GM11168 (cell line): ENCODE data around the gene STK17A.
"Not testable (repeated sequence)": the region's sequence is repeated elsewhere in the genome, so short reads cannot be mapped to it uniquely, and the experiment has no call there.

Experiments
- in situ Hi-C: fragments of 300-500 bp; cut with MboI; formaldehyde crosslinking; loops from one replicate; pipeline ENCODE4 v1.12.0; 2022; ENCODE audit warnings: low sequenced_read_pairs; ENCODE audit not compliant: unreplicated experiment

STK17A gene

DNA sequence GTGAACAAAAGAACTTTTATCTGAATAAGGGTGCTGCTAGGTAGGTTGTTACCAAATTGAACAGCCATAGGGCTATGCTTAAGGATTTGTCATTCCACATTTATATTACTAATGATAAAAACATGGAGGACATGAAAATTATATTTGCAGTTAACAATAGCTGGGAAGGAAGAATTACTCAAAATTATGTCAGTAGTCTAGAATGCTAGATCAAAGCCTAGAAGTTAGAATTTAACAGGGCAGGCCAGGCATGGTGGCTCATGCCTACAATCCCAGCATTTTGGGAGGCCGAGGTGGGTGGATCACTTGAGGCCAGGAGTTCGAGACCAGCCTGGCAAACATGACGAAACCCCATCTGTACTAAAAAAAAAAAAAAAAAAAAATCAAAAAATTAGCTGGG is 9.4 kb downstream of the STK17A start:
- in situ Hi-C loops, result no loop called here

DNA sequence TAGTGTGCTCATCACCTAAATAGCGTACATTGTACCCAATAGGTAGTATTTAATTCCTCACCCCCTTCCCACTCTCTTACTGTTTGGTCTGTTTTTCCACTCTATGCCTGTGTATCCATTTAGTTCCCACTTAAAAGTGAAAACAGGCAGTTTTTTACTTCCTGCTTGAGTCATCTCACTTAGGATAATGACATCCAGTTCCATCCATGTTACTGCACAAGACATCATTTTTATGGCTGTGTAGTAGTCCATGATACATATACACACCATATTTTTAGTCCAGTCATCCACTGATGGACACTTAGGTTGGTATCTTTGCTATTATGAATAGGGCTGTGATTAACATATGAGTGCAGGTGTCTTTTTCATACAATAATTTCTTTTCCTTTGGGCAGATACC is 10.1 kb downstream of the STK17A start:
- in situ Hi-C loops, result no loop called here

DNA sequence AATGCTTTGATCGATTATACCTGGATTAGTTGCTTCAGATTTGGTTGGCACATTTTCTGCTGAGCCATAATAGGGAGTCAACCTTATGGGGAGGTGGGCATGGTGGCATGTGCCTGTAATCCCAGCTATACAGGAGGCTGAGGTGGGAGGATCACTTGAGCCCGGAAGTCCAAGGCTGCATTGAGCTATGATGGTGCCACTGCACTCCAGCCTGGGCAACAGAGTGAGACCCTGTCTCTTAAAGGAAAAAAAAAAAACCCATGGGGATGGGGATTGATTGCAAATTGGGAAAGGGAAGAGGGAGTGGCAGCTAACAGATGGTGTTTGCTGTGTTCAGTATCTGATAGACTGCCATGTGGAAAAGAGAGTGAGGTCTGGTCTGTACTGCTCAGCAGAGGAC is 11.1 kb downstream of the STK17A start:
- in situ Hi-C loops, result no loop called here

DNA sequence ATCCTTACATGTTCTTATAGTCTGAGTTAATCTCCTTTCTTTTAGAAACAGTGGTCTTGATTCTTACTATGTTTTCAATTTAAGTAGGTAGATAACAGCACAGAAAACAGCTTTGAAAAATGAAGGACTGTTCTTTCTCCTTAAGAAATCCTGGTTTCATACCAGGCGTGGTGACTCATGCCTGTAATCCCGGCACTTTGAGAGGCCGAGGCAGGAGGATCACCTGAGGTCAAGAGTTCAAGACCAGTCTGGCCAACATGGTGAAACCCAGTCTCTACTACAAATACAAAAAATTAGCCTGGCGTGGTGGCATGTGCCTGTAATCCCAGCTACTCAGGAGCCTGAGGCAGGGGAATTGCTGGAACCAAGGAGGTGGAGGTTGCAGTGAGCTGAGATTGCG is 13.5 kb downstream of the STK17A start:
- in situ Hi-C loops, result not testable (repeated sequence)

DNA sequence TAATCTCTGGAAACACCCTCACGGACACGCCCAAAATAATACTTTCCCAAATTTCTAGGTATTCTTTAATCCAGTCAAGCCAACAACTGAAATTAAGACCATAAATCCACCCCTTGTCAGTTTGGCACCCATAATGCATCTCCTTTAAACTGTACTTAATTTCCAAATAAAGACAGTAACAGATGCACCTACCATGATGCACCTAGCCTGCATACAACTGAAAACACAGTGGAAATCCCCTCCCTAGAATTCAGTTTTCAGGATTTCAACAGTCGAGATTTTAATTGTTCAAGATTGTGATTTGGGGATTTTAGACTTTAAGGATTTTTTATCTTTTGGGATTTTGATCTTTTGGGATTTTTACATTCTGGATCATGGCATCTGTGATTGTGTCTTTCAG is 17.1 kb downstream of the STK17A start:
- in situ Hi-C loops, result no loop called here

DNA sequence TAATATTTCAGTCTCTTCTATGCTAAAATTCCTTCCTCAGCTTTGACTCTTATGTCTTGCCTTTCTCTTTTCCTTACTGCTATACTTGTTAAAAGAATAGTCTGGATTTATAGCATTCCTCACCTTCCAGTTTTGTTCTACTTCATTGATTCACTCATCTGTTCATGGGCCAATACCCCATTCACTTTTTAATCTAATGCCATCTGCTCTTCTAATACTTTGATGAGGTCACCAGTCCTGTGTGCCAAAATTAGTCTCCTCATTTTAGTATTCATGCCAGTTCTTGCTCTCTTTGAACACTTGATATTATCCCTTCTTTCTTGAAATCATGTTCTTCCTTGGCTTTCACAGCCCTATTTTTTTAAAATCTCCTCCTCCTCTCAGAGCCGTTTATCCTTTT is 19.3 kb downstream of the STK17A start:
- in situ Hi-C loops, result no loop called here

DNA sequence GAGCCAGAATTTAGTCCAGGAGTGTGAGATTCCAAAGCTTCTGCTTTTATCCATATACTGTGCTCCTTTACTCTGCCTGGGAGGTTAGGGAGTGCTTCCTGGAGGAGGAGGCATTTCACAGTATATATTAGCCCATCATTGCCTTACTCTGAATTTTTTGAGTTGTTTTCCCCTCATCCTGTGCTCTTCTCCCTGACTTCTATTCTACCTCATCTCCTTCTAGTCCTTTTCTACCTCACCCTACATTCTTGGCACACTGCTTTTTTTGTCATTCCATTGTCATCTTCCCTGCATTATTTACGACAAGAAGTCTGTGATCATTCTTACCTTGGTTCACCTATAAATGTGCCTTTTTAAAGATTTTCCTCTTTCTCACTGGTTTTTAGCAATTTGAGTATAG is 21.3 kb downstream of the STK17A start:
- in situ Hi-C loops, result no loop called here

DNA sequence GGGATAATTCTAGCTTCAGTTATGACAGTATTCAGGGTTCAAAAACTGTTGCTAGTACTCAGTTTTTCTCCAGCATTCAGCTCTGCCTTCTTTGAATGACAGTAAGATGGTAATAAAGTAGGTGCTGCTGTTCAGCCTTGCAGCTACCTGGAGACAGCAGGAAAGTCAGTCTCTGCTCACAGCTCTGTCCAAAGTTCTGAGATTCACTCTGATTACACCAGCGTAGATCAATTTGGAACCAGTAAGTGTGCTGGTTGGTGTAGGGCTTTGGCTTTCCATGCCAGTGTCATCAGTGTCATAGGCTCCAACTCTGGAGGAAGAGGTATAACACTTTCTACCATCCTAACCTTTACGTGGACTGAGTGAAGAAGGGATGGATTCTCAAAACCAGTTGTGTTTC is 26.2 kb downstream of the STK17A start:
- in situ Hi-C loops, result no loop called here

DNA sequence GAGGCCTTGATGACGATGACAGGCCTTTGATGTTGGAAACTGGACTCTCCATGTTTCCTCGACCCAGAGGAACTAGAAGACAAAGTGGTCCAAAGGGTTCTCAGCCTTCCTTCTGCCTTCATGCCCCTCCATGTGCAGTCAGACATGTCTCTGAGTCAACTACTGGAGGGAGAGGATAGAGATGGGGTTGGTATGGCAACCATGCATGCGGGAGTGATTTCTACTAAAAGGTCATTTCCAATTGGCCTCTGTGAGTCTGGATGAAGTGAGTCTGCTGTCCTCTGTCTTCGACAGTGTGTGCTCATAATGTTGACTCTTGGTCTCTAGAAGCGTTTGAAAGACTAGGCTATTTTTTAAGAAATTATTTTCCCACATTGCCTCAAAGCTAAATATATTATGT is 29.2 kb downstream of the STK17A start:
- in situ Hi-C loops, result no loop called here

DNA sequence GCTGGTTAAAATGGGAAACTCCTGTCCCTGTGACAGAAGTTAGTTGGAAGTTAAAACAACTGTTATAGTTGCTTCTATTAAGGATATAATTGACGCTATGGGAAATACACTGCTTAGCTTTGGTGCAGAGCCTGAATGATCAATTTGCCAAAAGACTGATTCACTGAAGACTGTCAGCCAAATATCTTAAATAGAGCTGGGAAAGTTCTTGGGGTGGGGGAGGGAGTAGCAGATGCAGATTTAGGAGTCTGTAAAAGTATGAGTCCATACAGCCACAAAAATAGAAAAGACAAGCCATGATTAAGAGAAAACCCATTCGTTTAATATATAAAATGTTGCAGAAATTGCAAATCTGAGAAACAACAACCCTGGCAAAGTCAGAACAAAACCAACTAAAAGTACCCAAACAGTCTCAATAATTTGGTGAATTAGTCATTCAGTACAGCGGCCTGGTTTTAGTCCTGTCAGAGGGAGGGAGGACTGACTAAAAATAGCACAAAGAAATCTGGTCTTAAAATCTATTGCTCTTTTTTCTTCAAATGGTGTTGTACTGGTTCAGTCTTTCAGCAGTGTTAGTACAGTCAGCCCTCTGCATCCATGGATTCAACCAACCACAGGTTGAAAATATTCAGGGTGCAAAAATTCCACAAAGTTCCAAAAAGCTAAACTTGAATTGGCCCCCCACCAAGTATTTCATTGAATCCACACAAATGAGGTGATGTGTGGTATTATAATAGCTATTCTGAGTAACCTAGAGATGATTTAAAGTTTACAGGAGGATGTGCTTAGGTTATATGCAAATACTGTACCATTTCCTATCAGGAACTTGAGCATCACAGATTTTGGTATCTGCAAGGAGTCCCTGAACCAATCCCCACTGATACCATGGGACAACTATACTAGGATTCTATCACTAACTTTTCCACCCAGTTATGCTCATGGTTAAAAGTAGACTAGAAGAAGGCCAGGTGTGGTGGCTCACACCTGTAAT is 30.0 kb downstream of the STK17A start:
- in situ Hi-C loops, result no loop called here

DNA sequence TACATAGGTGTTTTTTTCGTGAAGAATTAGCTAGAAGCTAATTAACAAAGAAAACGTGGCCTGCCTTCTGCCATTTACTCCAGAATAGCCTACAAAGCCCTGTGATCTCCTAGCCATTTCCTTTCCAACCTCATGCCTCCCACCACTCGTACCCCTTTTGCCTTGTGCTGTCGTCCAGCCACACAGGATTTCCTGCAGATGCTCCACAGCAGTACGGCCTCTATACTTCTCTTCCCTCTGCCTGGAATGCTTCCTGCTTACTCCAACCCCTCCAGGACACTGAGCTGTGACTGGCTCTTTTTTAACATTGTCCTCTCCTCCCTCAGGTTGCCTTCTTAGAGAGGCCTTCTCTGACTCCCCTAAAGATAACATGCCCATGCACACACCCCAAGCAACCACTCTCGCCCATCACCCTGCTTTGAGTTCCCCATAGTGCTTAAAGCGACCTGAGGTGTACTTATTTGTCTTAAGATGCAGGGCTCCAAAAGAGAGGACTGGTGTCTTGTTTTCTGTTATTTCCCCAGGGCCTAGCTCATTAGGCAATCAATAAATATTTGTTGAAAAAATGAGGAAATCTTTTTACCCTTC is 32.7 kb downstream of the STK17A start:
- in situ Hi-C loops, result no loop called here

DNA sequence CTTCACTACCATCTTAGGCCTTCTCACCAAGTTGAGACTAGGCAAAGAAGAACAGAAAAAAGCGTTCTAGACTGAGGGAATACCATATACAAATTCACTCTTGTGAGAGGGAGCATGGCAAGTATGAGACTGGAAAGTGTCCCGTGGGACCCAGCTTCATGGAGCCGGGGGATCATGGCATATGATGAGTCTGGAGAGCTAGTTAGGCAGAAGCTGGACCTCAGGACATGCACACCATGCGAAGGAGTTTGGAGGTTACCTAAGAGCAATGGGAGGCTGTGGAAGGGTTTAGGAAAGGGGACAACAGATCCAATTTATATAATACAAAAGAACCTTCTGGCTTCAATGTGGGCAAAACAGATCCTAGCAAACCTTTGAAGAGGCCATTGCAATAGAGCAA is 34.1 kb downstream of the STK17A start:
- in situ Hi-C loops, result no loop called here

DNA sequence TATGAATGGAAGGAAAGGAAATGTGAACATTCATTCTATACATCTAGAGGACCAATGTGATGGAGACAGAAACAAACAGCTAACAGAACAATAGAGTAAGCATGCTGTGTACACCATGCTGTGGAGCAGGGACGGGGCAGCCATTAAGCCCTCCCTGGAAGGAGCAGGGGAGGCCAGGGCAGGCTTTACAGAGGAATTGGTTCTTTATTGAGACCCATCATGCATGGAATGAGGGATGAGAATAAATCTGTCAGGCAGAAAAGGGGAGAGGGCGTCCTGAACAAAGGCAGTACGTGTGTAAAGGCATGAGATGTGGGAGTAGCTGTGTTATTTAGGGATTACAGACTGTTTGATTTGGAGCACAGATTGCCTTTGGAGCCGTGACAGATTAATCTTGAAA is 35.2 kb downstream of the STK17A start:
- in situ Hi-C loops, result no loop called here

DNA sequence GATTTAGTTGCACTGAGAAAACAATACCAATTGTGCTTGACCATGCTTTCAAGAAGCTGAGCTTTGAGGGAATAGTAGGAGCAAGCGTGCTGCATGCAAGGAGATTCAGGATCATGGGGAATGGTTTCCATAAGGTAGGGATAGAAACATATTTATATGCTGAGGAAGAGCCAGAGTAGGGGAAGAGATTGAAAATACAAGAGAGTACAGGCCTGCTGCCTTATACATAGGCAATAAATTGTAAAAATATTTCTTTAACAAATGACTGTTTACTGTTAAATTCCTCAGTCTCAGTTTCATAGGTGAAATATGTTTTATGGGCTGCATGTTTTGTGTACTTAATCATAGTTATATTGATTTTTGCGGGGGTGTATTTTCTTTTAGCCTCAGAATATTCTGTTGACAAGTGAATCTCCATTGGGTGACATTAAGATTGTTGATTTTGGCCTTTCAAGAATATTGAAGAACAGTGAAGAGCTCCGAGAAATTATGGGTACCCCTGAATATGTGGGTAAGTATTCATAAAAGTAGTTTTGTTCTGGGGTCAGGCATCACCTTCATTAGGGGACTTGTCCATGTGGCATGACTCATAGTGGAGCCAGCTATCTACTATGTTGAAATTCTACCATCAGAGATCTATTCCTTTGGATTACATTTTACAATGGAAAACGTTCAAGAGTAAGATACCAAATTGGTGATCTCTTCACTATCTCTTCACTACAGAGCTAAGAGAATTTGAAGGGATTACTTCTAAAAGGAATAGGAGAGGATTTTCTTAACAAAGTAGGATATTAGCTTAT is 36.5 kb downstream of the STK17A start:
- in situ Hi-C loops, result no loop called here

DNA sequence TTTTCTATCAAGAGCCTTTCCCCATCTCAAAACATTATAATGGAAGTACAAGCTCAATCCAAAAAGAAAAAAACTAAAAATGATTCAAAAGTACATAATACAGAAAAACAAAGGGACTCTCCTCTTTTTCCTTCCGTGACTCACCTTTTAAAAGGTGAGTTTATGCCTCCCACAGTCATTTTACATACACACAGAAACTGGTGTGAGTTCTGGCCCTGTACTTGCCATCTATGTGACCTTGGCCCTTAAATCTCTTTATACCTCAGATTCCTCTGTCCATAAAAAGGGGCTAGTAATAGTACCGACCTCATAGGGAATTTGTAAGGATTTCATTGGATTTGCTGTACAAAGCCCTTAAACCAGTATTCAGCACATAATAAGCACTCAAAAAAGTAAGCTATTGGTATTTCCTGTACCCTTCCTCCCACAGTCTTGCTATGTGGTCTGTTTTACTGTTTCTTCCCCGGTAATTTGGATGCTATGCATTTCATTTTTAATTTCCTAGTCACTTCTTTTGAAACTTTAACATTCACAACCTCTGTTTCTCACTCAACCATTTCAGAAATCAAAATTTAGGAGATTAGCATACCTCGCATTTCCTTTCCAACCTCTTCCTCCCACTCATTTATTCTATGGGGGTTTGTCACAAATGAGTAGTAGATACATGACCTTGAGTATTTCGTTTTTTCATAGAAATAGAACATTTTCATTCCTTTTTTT is 39.0 kb downstream of the STK17A start:
- in situ Hi-C loops, result no loop called here

DNA sequence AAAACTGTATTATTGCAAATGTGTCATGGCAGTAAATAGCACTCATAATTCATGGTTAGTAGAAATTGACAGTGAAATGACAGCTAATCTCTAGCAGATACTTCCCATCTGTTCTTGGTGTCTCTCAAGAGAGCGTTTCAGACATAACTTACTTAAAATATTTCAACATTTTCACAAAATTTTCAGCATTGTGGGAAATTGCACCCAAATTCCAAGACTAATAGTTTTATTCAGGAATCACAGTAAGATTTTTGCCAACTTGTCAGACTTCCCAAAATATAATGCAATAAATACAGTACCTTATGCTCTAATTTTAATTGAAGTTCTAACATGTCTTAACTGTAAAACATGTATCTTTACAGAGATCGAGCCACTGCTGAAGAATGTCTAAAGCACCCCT is 41.2 kb downstream of the STK17A start:
- in situ Hi-C loops, result no loop called here

DNA sequence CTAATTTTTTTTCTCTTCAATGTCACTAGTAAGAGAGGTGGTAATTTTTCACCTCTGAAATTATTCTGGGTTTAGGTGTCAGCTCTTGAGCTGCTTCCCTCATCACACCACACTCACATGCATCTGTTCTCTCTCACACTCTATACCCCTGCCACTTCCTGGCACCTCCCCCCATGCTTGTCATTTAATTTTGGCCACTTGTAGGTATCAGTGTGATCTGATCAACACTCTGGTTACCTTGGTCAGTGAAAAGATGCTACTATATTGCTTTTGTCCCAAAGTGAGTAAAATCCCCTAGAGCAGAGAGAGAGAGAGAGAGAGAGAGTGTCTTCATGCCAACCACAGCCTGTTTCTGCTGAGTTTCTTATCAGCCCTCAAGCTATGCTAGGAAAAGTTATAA is 42.5 kb downstream of the STK17A start:
- in situ Hi-C loops, result no loop called here

DNA sequence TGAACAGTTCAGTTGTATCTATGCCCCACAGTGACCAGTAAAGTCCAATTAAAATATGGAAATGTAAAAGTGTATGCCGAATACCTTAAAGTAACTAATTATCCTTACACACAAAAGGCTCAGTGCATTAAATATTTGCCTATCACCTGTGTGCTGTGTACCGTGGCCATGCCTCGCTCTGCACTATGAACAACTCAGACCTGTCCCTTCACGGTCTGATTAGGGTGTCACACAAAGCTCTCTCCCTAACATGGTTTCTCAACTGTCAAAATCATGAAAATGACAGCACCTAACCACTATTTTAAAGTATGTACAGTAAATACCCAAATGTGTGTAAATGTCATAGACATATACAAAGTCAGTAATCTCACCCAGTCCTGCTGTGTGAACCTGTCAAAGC is 43.1 kb downstream of the STK17A start:
- in situ Hi-C loops, result no loop called here

DNA sequence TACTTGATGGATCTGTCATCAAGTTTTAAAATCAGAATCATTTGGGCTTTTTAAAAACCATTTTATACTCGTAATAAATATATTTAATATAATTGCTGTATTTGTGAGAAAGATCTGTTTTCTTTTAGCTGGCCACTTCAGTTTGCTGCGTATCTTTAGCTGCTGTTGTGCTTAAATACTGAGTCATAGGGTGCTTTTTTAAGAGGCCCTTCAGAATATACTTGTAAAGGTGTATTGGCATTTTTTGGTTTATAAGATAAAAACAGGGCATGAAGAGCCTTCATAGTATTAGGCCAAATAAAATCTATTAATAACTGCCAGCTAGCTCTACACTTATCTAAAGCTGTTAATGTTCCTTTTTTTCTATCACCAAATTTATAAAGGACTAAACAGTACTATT is 43.8 kb downstream of the STK17A start:
- in situ Hi-C loops, result no loop called here

DNA sequence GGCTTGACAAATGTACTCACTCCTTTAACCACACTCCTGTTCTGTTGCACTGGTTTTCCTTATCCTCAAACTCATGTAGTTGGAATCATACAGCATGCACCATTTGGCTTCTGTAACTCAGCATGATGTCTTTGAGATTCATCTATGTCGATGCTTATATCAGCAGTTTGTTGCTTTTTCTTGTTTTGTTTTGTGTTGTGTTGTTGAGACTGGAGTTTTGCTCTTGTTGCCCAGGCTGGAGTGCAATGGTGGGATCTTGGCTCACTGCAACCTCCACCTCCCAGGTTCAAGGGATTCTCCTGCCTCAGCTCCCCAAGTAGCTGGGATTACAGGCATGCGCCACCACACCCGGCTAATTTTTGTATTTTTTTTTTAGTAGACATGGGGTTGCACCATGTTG is 44.9 kb downstream of the STK17A start:
- in situ Hi-C loops, result not testable (repeated sequence)
